SK-N-SH (cell line): Measurements from ENCODE around the gene CRYBG1. TPM values are rescaled to one million over a fixed set of nuclear protein-coding genes. Genes with fewer than 3 reads are reported as not detected.

Experiments used
- CTCF ChIA-PET: fragments of 300-600, 350-600 bp; formaldehyde crosslinking; extraction: SDS; loops from one replicate; lab custom pipeline; 2021; lab: Yijun Ruan, JAX
- POLR2A ChIA-PET: fragments of 350-600 bp; sonication (Branson Sonifier 250); formaldehyde crosslinking; extraction: SDS; loops from one replicate; lab custom pipeline; 2020; ENCODE audit warnings: antibody characterized with exemption, inconsistent platforms; lab: Yijun Ruan, JAX
- DNase-seq: peaks from one replicate; pipeline ENCODE4 v3.0.0; 2012
- H2AFZ ChIP-seq: fragments of 200-600 bp; sonication (generic); 2 replicates; pipeline ENCODE4 v1.8.1; 2016; ENCODE audit warnings: antibody characterized with exemption, mild to moderate bottlenecking, low read depth
- H3F3A ChIP-seq: fragments of 200-600 bp; sonication (generic); replicated peaks from 2 replicates; pipeline ENCODE3; 2016; ENCODE audit warnings: antibody characterized with exemption, mild to moderate bottlenecking; ENCODE audit not compliant: insufficient read depth
- H3K27ac ChIP-seq, 2 experiments: fragments of 200-500 bp in 1 of 2; fragments of 200-600 bp in 1 of 2; sonication (Bioruptor generic) in 1 of 2; sonication (generic), shearing (Covaris generic) in 1 of 2; 2 replicates each; pipeline versions ENCODE4 v1.5.1 to v1.6.1; 2014 to 2016; ENCODE audit warnings: low read depth in 2 of 2, inconsistent platforms in 1 of 2, low read length in 1 of 2, mild to moderate bottlenecking in 1 of 2, mixed read lengths in 1 of 2
- H3K27me3 ChIP-seq: fragments of 200-600 bp; sonication (generic), shearing (Covaris generic); 2 replicates; pipeline ENCODE4 v1.6.1; 2016; ENCODE audit warnings: mixed run types; ENCODE audit not compliant: insufficient read depth
- H3K36me3 ChIP-seq, 2 experiments: fragments of 200-500 bp in 1 of 2; fragments of 200-600 bp in 1 of 2; sonication (Bioruptor generic) in 1 of 2; sonication (generic) in 1 of 2; replicated peaks in 1 of 2; 2 replicates each; pipeline versions ENCODE3 to v1.5.1; 2014 to 2016; ENCODE audit warnings: low read length in 1 of 2, mild to moderate bottlenecking in 1 of 2; ENCODE audit not compliant: insufficient read depth in 2 of 2, control insufficient read depth in 1 of 2
- H3K4me1 ChIP-seq, 2 experiments: fragments of 200-500 bp in 1 of 2; fragments of 200-600 bp in 1 of 2; sonication (Bioruptor generic) in 1 of 2; sonication (generic), shearing (Covaris generic) in 1 of 2; 2 replicates each; pipeline versions ENCODE4 v1.5.1 to v1.6.1; 2014 to 2016; ENCODE audit warnings: low read depth in 1 of 2, low read length in 1 of 2, mixed run types in 1 of 2; ENCODE audit not compliant: insufficient read depth in 2 of 2, control insufficient read depth in 1 of 2
- H3K4me2 ChIP-seq: fragments of 200-600 bp; sonication (generic), shearing (Covaris generic); 2 replicates; pipeline ENCODE4 v1.6.1; 2017; ENCODE audit warnings: mixed run types
- H3K4me3 ChIP-seq, 2 experiments: fragments of 200-500 bp in 1 of 2; fragments of 200-600 bp in 1 of 2; sonication (Bioruptor generic) in 1 of 2; sonication (generic), shearing (Covaris generic) in 1 of 2; 2 replicates each; pipeline versions ENCODE4 v1.5.1 to v1.8.1; 2014 to 2016; ENCODE audit warnings: low read depth in 2 of 2, inconsistent platforms in 1 of 2, low read length in 1 of 2, mild to moderate bottlenecking in 1 of 2, mixed read lengths in 1 of 2, moderate library complexity in 1 of 2
- H3K79me2 ChIP-seq: fragments of 200-600 bp; sonication (generic); 2 replicates; pipeline ENCODE4 v1.8.1; 2017; ENCODE audit warnings: mild to moderate bottlenecking; ENCODE audit not compliant: insufficient read depth
- H3K9ac ChIP-seq: fragments of 200-600 bp; sonication (generic); 2 replicates; pipeline ENCODE4 v1.6.1; 2017; ENCODE audit warnings: mixed run types
- H3K9me2 ChIP-seq: fragments of 200-600 bp; sonication (generic); 2 replicates; pipeline ENCODE4 v1.6.1; 2017; ENCODE audit warnings: mixed run types
- H3K9me3 ChIP-seq: fragments of 200-600 bp; sonication (generic); 2 replicates; pipeline ENCODE4 v1.6.1; 2017; ENCODE audit warnings: mixed run types, mild to moderate bottlenecking, moderate library complexity
- H4K20me1 ChIP-seq: fragments of 200-600 bp; sonication (generic); 2 replicates; pipeline ENCODE4 v1.6.1; 2017; ENCODE audit warnings: mild to moderate bottlenecking, mixed run types; ENCODE audit not compliant: insufficient read depth
- CHD2 ChIP-seq: fragments of 150-350 bp; IDR thresholded peaks from 2 replicates; pipeline ENCODE4 v1.6.1; 2018; ENCODE audit warnings: low read length; ENCODE audit not compliant: partially characterized antibody
- ELF1 ChIP-seq: IDR thresholded peaks from 2 replicates; pipeline ENCODE4 v1.4.0; 2012
- FOXJ3 ChIP-seq: sonication (generic); formaldehyde crosslinking; IDR thresholded peaks from 2 replicates; pipeline ENCODE4 v1.5.1; 2020; ENCODE audit warnings: mild to moderate bottlenecking, missing genetic modification reagents
- JUND ChIP-seq: IDR thresholded peaks from 2 replicates; pipeline ENCODE4 v1.4.0; 2012
- NRF1 ChIP-seq: IDR thresholded peaks from 2 replicates; pipeline ENCODE4 v1.6.1; 2012; ENCODE audit warnings: low read depth, mild to moderate bottlenecking, low read length
- RAD21 ChIP-seq: IDR thresholded peaks from 2 replicates; pipeline ENCODE4 v1.6.1; 2012; ENCODE audit warnings: mild to moderate bottlenecking, low read length
- RCOR1 ChIP-seq: fragments of 150-350 bp; IDR thresholded peaks from 2 replicates; pipeline ENCODE4 v1.6.1; 2017; ENCODE audit warnings: antibody characterized with exemption, low read length
- RFX5 ChIP-seq: IDR thresholded peaks from 2 replicates; pipeline ENCODE4 v1.6.1; 2012; ENCODE audit warnings: mild to moderate bottlenecking, improper control_type of control experiment, low read length
- RXRA ChIP-seq: IDR thresholded peaks from 2 replicates; pipeline ENCODE4 v1.4.0; 2012; ENCODE audit warnings: low read depth, mild to moderate bottlenecking, borderline replicate concordance
- SMC3 ChIP-seq: IDR thresholded peaks from 2 replicates; pipeline ENCODE4 v1.6.1; 2012; ENCODE audit warnings: low read depth, low read length, improper control_type of control experiment
- TAF1 ChIP-seq: IDR thresholded peaks from 2 replicates; pipeline ENCODE4 v1.6.1; 2012; ENCODE audit warnings: low read depth, mild to moderate bottlenecking, low read length, moderate library complexity, borderline replicate concordance
- TEAD4 ChIP-seq: IDR thresholded peaks from 2 replicates; pipeline ENCODE4 v1.4.0; 2012; ENCODE audit warnings: mild to moderate bottlenecking, borderline replicate concordance; ENCODE audit not compliant: insufficient read depth
- WGBS: methylation state at CpG from one replicate; pipeline ENCODE4 v1.1.6; 2017; ENCODE audit warnings: low lambda C conversion rate; 5-methylcytosine and 5-hydroxymethylcytosine counted together
- polyA plus RNA-seq, 3 experiments: library from polyadenylated mRNA; depleted of rRNA; stranded (reverse); fragments of >200 nt; gene quantifications; 2 replicates each; pipeline ENCODE4 v1.2.3, GENCODE V29; 2012
- TF ChIP-seq, protein P1 (sequence below): IDR thresholded peaks from 2 replicates; pipeline ENCODE4 v1.4.0; 2012; ENCODE audit warnings: low read depth, borderline replicate concordance
- TF ChIP-seq, protein P2 (sequence below): fragments of 150-350 bp; IDR thresholded peaks from 2 replicates; pipeline ENCODE4 v1.6.1; 2017; ENCODE audit warnings: antibody characterized with exemption, low read length, low read depth, borderline replicate concordance
- TF ChIP-seq, protein P3 (sequence below): IDR thresholded peaks from 2 replicates; pipeline ENCODE4 v1.4.0; 2012; ENCODE audit warnings: low read depth, borderline replicate concordance
- TF ChIP-seq, protein P4 (sequence below): IDR thresholded peaks from 2 replicates; pipeline ENCODE4; 2012
- TF ChIP-seq, protein P5 (sequence below): fragments of 150-350 bp; IDR thresholded peaks from 2 replicates; pipeline ENCODE4 v1.6.1; 2016; ENCODE audit warnings: mild to moderate bottlenecking, low read depth, low read length
- TF ChIP-seq, protein P6 (sequence below): IDR thresholded peaks from 2 replicates; pipeline ENCODE4 v1.6.1; 2012; ENCODE audit warnings: mild to moderate bottlenecking, low read depth, low read length, moderate library complexity

CRYBG1 gene
- polyA plus RNA-seq, 1 of the 3 experiments (the other 2 are of a cell fraction): 13.8 TPM

DNA sequence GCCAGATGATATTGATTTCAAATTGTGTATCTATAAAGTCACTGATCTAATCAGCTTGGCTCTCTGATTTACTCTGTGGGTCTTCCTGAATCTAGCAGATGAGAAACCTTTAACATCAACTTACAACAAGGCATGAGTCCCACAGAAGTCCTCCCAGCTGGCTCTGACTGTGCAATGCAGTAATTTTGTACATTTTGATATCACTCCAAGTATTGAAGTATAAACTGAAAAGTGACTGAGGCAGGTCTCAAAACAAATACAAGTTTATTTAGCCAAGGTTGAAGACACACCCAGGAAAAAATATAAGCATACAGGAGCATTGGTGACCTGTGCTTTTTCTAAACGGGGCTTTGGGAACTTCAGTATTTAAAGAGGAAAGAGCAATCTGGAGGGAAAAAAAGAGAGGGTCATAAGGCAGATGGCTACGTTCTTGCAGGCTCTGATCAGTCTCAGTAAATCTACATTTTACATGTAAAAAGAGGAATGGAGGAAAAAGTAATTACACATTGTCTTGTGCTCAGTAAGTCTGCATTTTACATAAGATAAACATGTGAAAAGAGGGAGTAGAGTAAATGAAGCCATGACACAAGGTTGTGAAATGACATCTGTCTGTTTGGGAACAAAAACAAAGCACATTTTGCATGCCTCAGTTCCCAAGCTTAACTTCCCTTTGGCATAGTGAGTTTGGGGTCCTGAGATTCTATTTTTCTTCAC lies 59.5 kb downstream of the CRYBG1 start (continued):
- TF ChIP-seq, protein P1, sequence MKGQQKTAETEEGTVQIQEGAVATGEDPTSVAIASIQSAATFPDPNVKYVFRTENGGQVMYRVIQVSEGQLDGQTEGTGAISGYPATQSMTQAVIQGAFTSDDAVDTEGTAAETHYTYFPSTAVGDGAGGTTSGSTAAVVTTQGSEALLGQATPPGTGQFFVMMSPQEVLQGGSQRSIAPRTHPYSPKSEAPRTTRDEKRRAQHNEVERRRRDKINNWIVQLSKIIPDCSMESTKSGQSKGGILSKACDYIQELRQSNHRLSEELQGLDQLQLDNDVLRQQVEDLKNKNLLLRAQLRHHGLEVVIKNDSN: no peak
- TF ChIP-seq TAF1: no peak
- TF ChIP-seq RCOR1: no peak
- TF ChIP-seq, protein P2, sequence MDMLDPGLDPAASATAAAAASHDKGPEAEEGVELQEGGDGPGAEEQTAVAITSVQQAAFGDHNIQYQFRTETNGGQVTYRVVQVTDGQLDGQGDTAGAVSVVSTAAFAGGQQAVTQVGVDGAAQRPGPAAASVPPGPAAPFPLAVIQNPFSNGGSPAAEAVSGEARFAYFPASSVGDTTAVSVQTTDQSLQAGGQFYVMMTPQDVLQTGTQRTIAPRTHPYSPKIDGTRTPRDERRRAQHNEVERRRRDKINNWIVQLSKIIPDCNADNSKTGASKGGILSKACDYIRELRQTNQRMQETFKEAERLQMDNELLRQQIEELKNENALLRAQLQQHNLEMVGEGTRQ: no peak

DNA sequence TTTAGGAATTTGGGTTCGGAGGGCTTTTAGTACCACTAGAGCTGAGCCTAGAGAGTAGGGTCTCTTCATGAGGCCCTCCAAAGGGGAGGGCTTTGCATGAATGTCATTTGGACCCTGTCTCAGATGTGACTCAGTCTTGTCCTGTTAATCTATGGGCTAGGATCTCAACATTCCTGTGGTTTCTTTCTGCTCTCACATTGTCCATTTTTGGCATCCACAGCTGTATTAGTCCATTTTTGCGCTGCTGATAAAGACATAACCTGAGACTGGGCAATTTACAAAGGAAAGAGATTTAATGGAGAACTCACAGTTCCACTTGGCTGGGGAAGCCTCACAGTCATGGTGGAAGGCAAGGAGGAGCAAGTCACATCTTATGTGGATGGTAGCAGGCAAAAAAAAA lies 61.0 kb downstream of the CRYBG1 start:
- H3K79me2 ChIP-seq: no peaks in the 10 kb centered on the region
- CTCF ChIA-PET: interaction anchor here (1.6 kb wide), 1 partner anchor 61 kb away, joined by 3 read pairs; the partner anchor contains the start of gene CRYBG1
- H4K20me1 ChIP-seq: no peaks in the 10 kb centered on the region
- no peaks in the 10 kb centered on the region for H3K9me3 ChIP-seq
- H2AFZ ChIP-seq: no peak overlapping the region
- no peak overlapping the region for H3K4me2 ChIP-seq
- no peaks in the 10 kb centered on the region for H3K4me1 ChIP-seq
- POLR2A ChIA-PET: no interaction called here
- H3K9ac ChIP-seq: no peak overlapping the region
- H3F3A ChIP-seq: no peaks in the 10 kb centered on the region
- H3K27ac ChIP-seq: no peak overlapping the region
- no peaks in the 10 kb centered on the region for H3K9me2 ChIP-seq
- TF ChIP-seq RXRA (no peak), ELF1 (no peak), NRF1 (no peak), SMC3 (no peak), CHD2 (no peak), TEAD4 (no peak), RAD21 (no peak), RFX5 (no peak), RCOR1 (no peak), JUND (no peak), FOXJ3 (CRISPR knock-in tag) (no peak)
- TF ChIP-seq, protein P3, sequence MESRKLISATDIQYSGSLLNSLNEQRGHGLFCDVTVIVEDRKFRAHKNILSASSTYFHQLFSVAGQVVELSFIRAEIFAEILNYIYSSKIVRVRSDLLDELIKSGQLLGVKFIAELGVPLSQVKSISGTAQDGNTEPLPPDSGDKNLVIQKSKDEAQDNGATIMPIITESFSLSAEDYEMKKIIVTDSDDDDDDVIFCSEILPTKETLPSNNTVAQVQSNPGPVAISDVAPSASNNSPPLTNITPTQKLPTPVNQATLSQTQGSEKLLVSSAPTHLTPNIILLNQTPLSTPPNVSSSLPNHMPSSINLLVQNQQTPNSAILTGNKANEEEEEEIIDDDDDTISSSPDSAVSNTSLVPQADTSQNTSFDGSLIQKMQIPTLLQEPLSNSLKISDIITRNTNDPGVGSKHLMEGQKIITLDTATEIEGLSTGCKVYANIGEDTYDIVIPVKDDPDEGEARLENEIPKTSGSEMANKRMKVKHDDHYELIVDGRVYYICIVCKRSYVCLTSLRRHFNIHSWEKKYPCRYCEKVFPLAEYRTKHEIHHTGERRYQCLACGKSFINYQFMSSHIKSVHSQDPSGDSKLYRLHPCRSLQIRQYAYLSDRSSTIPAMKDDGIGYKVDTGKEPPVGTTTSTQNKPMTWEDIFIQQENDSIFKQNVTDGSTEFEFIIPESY: no peak
- TF ChIP-seq, protein P4, sequence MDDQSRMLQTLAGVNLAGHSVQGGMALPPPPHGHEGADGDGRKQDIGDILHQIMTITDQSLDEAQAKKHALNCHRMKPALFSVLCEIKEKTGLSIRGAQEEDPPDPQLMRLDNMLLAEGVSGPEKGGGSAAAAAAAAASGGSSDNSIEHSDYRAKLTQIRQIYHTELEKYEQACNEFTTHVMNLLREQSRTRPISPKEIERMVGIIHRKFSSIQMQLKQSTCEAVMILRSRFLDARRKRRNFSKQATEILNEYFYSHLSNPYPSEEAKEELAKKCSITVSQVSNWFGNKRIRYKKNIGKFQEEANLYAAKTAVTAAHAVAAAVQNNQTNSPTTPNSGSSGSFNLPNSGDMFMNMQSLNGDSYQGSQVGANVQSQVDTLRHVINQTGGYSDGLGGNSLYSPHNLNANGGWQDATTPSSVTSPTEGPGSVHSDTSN: no peak
- TF ChIP-seq, protein P5, sequence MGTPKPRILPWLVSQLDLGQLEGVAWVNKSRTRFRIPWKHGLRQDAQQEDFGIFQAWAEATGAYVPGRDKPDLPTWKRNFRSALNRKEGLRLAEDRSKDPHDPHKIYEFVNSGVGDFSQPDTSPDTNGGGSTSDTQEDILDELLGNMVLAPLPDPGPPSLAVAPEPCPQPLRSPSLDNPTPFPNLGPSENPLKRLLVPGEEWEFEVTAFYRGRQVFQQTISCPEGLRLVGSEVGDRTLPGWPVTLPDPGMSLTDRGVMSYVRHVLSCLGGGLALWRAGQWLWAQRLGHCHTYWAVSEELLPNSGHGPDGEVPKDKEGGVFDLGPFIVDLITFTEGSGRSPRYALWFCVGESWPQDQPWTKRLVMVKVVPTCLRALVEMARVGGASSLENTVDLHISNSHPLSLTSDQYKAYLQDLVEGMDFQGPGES: no peak
- TF ChIP-seq, protein P6, sequence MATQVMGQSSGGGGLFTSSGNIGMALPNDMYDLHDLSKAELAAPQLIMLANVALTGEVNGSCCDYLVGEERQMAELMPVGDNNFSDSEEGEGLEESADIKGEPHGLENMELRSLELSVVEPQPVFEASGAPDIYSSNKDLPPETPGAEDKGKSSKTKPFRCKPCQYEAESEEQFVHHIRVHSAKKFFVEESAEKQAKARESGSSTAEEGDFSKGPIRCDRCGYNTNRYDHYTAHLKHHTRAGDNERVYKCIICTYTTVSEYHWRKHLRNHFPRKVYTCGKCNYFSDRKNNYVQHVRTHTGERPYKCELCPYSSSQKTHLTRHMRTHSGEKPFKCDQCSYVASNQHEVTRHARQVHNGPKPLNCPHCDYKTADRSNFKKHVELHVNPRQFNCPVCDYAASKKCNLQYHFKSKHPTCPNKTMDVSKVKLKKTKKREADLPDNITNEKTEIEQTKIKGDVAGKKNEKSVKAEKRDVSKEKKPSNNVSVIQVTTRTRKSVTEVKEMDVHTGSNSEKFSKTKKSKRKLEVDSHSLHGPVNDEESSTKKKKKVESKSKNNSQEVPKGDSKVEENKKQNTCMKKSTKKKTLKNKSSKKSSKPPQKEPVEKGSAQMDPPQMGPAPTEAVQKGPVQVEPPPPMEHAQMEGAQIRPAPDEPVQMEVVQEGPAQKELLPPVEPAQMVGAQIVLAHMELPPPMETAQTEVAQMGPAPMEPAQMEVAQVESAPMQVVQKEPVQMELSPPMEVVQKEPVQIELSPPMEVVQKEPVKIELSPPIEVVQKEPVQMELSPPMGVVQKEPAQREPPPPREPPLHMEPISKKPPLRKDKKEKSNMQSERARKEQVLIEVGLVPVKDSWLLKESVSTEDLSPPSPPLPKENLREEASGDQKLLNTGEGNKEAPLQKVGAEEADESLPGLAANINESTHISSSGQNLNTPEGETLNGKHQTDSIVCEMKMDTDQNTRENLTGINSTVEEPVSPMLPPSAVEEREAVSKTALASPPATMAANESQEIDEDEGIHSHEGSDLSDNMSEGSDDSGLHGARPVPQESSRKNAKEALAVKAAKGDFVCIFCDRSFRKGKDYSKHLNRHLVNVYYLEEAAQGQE: no peak
- H3K27me3 ChIP-seq: no peaks in the 10 kb centered on the region; the same call in 1 of the 2 replicates
- no peaks in the 10 kb centered on the region for H3K36me3 ChIP-seq
- no peak overlapping the region for H3K4me3 ChIP-seq
- no peak for DNase-seq
- WGBS: 74% methylated on average over 2 of the region's 2 CpGs
